Stomach smooth muscle (tissue), 2 donors: ENCODE results near the gene FAM47E.
"Not testable (repeated sequence)": the region's sequence is repeated elsewhere in the genome, so short reads cannot be mapped to it uniquely, and the experiment has no call there.

Source experiments
- H3K27ac ChIP-seq: one replicate; pipeline ENCODE4 v1.7.0; 2013; ENCODE audit warnings: mild to moderate bottlenecking, low read length, inconsistent platforms
- H3K27me3 ChIP-seq, 2 donors: one replicate each; pipeline ENCODE4 v1.7.0; 2013; ENCODE audit warnings: low read length in 2 of 2; ENCODE audit not compliant: insufficient read depth in 2 of 2, control insufficient read depth in 1 of 2
- H3K36me3 ChIP-seq, 2 donors: one replicate each; pipeline ENCODE4 v1.7.0; 2013; ENCODE audit warnings: low read length in 2 of 2; ENCODE audit not compliant: control insufficient read depth in 2 of 2, insufficient read depth in 2 of 2
- H3K4me1 ChIP-seq: one replicate; pipeline ENCODE4 v1.7.0; 2013; ENCODE audit warnings: low read length; ENCODE audit not compliant: control insufficient read depth, insufficient read depth
- H3K4me3 ChIP-seq, 2 donors: one replicate each; pipeline ENCODE4 v1.7.0; 2013; ENCODE audit warnings: low read length in 2 of 2
- H3K9ac ChIP-seq, 2 donors: one replicate each; pipeline ENCODE4 v1.7.0; 2013; ENCODE audit warnings: low read length in 2 of 2, mild to moderate bottlenecking in 1 of 2
- H3K9me3 ChIP-seq, 2 donors: one replicate each; pipeline ENCODE4 v1.7.0; 2013; ENCODE audit warnings: low read length in 2 of 2; ENCODE audit not compliant: control insufficient read depth in 2 of 2
- donor health status: healthy.
- donor health status: Pancreatic carcinoma.

FAM47E gene

DNA sequence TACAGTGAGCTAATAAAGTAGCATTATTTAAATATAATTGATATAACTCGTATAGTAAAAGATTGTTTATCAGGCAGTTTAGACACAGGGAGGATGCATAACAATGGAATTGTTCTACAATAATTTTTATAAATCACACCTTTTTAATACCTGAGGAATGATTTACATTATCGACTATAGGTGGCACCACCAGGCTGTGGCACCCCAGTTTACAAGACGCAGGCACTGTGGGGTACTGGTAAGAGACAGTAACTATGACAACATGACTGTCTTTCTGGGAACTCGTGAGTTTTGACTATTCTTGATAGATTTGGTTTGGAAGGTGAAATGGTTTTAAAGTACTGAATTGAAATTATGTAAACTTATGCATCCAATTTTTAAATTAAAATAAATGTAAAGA, 27.9 kb downstream of the FAM47E start:
- Histone ChIP-seq H3K9ac (no peak overlapping the region), H3K36me3 (no peaks in the 10 kb centered on the region), H3K4me1 (no peaks in the 10 kb centered on the region), H3K27ac (no peak overlapping the region), H3K27me3 (no peaks in the 10 kb centered on the region), H3K9me3 (no peaks in the 10 kb centered on the region), H3K4me3 (no peak overlapping the region)

DNA sequence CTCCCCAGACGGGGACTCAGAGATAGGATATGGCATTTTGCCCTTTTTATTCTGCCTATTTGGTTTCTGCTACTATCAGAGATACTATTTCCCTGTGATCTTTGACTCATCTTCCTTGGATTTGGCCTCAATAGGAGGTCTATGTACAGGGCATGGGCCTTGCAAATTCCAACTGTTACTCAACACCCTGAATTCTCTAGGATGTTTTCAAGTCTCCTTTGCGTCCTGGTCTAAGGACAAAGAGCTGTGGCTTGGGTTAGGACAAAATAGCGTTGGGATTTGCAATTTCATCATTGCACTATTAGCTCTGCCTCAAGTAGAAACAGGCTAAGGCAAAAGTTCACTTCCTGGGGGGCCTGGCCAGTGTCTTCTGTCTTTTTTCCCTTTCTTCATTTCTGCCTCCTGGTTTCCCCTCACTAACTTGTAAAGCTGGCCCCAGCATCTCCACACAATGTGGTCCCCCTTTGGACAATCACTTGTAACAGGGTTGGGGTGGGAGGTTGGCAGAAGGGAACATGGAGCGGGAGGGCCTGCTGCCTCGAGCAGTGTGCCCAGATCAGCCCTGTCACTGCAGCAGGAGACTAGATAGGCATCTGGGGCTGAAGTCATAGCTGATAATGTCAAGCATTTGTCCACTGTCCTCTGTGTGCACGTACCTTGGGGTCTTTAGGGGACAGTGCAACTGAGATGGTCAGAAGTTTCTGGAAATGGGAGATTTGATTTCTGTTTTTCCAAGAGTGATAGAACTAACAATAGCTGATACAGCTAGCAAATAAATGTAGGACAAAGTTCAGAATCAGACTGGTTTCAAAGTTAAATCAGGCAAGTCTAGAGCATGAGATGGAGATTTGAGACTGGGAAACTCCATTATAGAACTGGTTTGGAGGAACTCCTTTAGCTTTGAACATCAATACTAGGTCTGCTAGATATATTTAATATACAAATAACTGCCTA, 29.2 kb downstream of the FAM47E start:
- H3K27ac ChIP-seq, result no peak overlapping the region
- no peak overlapping the region for H3K4me3 ChIP-seq
- no peak overlapping the region for H3K9ac ChIP-seq
- no peaks in the 10 kb centered on the region for H3K27me3 ChIP-seq
- no peaks in the 10 kb centered on the region for H3K4me1 ChIP-seq
- no peaks in the 10 kb centered on the region for H3K9me3 ChIP-seq
- H3K36me3 ChIP-seq, result no peaks in the 10 kb centered on the region

DNA sequence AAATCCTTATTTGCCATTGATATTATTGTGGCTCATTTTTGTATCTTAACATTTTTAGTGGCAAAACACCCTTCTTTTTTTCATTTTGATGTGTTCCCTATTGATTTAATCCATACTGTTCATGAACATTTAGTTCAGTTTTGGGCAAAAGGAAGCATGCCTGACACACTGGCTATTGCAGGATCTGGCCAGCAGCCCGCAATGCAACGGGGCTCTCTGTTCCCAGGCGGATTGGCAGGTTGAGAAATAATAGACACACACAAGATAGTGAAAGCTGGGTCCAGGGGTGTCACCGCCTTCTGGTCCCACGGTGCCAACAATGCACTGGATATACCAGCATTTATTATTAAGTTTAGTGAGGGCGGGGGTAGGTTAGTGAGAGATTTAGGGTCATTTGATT, 30.1 kb downstream of the FAM47E start:
- H3K4me1 ChIP-seq, H3K27me3 ChIP-seq, H3K27ac ChIP-seq: not testable (repeated sequence)

GRCh38 chr4:76282941-76283689, 31.6 kb downstream of the FAM47E start:
- no peak overlapping the region for H3K27ac ChIP-seq
- H3K4me3 ChIP-seq, result no peak overlapping the region
- H3K27me3 ChIP-seq, result no peaks in the 10 kb centered on the region
- H3K4me1 ChIP-seq, result no peaks in the 10 kb centered on the region
- H3K9ac ChIP-seq, result no peak overlapping the region
- no peaks in the 10 kb centered on the region for H3K36me3 ChIP-seq
- H3K9me3 ChIP-seq, result no peaks in the 10 kb centered on the region

More for the DNA sequence above, 30.1 kb downstream of the FAM47E start:
- not testable (repeated sequence) for H3K9me3 ChIP-seq, H3K36me3 ChIP-seq, H3K4me3 ChIP-seq, H3K9ac ChIP-seq

GRCh38 chr4:76283900-76284299, 32.4 kb downstream of the FAM47E start:
- no peaks in the 10 kb centered on the region for H3K36me3 ChIP-seq
- H3K27ac ChIP-seq, result no peak overlapping the region
- no peaks in the 10 kb centered on the region for H3K4me1 ChIP-seq
- no peaks in the 10 kb centered on the region for H3K9me3 ChIP-seq
- no peaks in the 10 kb centered on the region for H3K27me3 ChIP-seq
- no peak overlapping the region for H3K9ac ChIP-seq
- H3K4me3 ChIP-seq, result no peak overlapping the region

GRCh38 chr4:76287811-76288210, 36.3 kb downstream of the FAM47E start:
- H3K27ac ChIP-seq, H3K36me3 ChIP-seq, H3K27me3 ChIP-seq, H3K9ac ChIP-seq, H3K4me1 ChIP-seq, H3K9me3 ChIP-seq, H3K4me3 ChIP-seq: not testable (repeated sequence)

GRCh38 chr4:76292730-76293129, 41.2 kb downstream of the FAM47E start:
- Histone ChIP-seq H3K27me3 (no peaks in the 10 kb centered on the region), H3K9ac (no peak overlapping the region), H3K9me3 (no peaks in the 10 kb centered on the region), H3K27ac (no peak overlapping the region), H3K4me1 (no peaks in the 10 kb centered on the region), H3K36me3 (no peaks in the 10 kb centered on the region), H3K4me3 (no peak overlapping the region)

GRCh38 chr4:76293772-76294171, 42.3 kb downstream of the FAM47E start:
- no peaks in the 10 kb centered on the region for H3K36me3 ChIP-seq
- H3K4me3 ChIP-seq, result no peak overlapping the region
- H3K9me3 ChIP-seq, result peaks cover 1 to 5% of the 10 kb centered on the region in 2 donors
- H3K27ac ChIP-seq, result no peak overlapping the region
- no peaks in the 10 kb centered on the region for H3K27me3 ChIP-seq
- no peak overlapping the region for H3K9ac ChIP-seq
- H3K4me1 ChIP-seq, result no peaks in the 10 kb centered on the region

DNA sequence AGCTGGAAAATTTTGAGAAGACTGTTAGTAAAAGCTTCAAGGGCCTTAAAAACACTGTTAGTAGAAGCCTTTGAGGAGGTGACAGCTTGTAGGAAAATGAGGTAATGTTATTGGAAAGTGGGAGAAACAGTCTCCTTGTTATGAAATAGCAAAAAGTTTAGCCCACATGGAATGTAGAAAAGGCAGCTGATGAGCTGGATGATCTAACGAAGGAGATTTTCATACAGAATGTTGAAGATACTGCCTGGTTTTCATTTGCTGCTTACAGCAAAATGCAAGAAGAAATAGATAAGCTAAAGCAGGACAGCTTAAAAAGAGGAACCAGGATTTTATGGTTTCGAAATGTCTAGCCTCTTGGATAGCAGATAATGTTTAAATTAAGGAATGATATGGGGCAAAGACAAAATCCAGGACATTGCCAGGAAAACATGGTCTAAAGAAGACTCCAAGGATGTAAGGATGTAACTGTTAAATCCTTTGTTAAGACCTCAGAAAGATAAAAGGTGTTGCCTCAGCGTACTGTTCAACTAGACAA, 44.8 kb downstream of the FAM47E start:
- no peaks in the 10 kb centered on the region for H3K4me1 ChIP-seq
- no peaks in the 10 kb centered on the region for H3K36me3 ChIP-seq
- no peak overlapping the region for H3K4me3 ChIP-seq
- H3K9me3 ChIP-seq, result peaks cover 1 to 5% of the 10 kb centered on the region in 2 donors
- H3K27me3 ChIP-seq, result no peaks in the 10 kb centered on the region
- H3K9ac ChIP-seq, result no peak overlapping the region
- no peak overlapping the region for H3K27ac ChIP-seq

GRCh38 chr4:76298227-76298626, 46.7 kb downstream of the FAM47E start:
- Histone ChIP-seq H3K4me1 (no peaks in the 10 kb centered on the region), H3K9ac (no peak overlapping the region), H3K4me3 (no peak overlapping the region), H3K27me3 (no peaks in the 10 kb centered on the region), H3K27ac (no peak overlapping the region), H3K9me3 (peaks cover 1 to 5% of the 10 kb centered on the region in 2 donors), H3K36me3 (no peaks in the 10 kb centered on the region)
